DND-41 (cell line): ENCODE data around the gene CYP2F1.

Source experiments
- EZH2 ChIP-seq: IDR thresholded peaks from 3 replicates; pipeline ENCODE4 v1.6.1; 2012; ENCODE audit warnings: borderline replicate concordance, low read depth, mild to moderate bottlenecking, moderate library complexity, low read length, inconsistent platforms; ENCODE audit not compliant: severe bottlenecking
- TF ChIP-seq, protein P1 (sequence below): IDR thresholded peaks from 2 replicates; pipeline ENCODE4 v1.5.1; 2012; ENCODE audit warnings: borderline replicate concordance, low read length, moderate library complexity, mild to moderate bottlenecking; ENCODE audit not compliant: poor library complexity, severe bottlenecking; ENCODE audit errors: extremely low read depth

DNA sequence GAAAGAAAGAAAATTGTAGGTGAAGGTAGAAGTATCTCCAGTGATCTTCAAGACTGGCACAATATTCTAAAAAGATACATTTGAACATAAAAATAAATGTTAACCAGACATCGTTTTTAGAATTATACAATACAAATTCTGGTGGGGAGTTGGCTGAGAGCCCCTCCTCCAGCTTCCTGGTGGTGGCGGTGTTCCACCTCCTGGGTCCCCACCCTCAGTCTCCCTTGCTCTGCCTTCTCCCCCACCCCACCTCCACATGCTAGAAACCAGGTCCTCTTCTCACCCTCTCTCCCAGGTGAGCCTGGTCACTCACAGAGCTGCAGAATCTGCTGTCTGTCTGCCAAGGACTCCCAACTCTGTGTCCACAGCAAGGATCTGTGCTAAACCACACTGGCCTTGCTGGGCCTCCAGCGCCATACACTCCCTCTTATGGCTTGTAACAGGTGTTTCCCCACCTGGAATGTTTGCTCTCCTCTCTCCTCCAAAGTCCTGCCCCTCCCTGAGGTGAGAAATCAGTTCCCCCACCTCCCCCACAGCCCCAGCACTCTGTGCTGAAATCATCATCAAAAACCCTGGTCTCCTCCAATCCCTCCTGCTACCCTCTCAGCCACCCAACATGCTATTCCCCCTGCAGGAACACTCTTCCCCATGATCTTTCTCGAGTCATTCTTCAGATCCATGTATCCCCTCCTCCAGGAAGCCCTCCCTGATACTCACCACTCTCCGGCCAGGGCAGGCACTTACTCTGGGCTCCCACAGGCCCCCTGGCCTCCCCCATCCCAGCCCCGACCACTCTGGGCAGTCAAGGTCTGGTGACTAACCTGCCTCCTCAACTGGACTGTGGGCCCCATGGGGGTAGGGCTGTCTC is 58.3 kb downstream of the CYP2F1 start:
- TF ChIP-seq, protein P1, sequence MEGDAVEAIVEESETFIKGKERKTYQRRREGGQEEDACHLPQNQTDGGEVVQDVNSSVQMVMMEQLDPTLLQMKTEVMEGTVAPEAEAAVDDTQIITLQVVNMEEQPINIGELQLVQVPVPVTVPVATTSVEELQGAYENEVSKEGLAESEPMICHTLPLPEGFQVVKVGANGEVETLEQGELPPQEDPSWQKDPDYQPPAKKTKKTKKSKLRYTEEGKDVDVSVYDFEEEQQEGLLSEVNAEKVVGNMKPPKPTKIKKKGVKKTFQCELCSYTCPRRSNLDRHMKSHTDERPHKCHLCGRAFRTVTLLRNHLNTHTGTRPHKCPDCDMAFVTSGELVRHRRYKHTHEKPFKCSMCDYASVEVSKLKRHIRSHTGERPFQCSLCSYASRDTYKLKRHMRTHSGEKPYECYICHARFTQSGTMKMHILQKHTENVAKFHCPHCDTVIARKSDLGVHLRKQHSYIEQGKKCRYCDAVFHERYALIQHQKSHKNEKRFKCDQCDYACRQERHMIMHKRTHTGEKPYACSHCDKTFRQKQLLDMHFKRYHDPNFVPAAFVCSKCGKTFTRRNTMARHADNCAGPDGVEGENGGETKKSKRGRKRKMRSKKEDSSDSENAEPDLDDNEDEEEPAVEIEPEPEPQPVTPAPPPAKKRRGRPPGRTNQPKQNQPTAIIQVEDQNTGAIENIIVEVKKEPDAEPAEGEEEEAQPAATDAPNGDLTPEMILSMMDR: no peak
- no peak for TF ChIP-seq EZH2
